Right lobe of liver (tissue), 4 donors: ENCODE data around the gene C5orf22.
"Not testable (repeated sequence)": the region's sequence is repeated elsewhere in the genome, so short reads cannot be mapped to it uniquely, and the experiment has no call there.

Experiments used
- CTCF ChIP-seq, 4 donors: fragments of 200-600 bp in 3 of 4; fragments of 450-650 bp in 1 of 4; IDR thresholded peaks; one replicate each; pipeline versions ENCODE4 v1.5.1 to v1.8.0; 2016 to 2022; ENCODE audit warnings: antibody characterized with exemption in 4 of 4, mild to moderate bottlenecking in 2 of 4
- POLR2A ChIP-seq: fragments of 450-650 bp; IDR thresholded peaks from one replicate; pipeline ENCODE4 v1.6.1; 2017; ENCODE audit warnings: antibody characterized with exemption, mild to moderate bottlenecking
- donor health status: DM: no; HTN: no; CAD: no.
- donor health status: DM: no; HTN: no; CAD: no.
- donor health status: DM: no; HTN: yes; CAD: no.

- not testable (repeated sequence) for TF ChIP-seq CTCF (IDR thresholded peaks at IDR 0.05); POLR2A
These were observed 70.2 kb downstream of the C5orf22 start for GRCh38 chr5:31602305-31602704.
